Keratinocyte (primary cell): Measurements from ENCODE around the gene CRTAP. TPM values are rescaled to one million over a fixed set of nuclear protein-coding genes. Genes with fewer than 3 reads are reported as not detected.

ENCODE experiments used
- DNase-seq: peaks from one replicate; pipeline ENCODE4 v3.0.0-alpha.2; 2011; ENCODE audit warnings: low read depth, missing footprints, low spot score
- FAIRE-seq: peaks from 2 replicates; lab custom pipeline; 2011; peaks lifted over from hg19 to GRCh38; lab: Jason Lieb, UNC
- H2AFZ ChIP-seq: 2 replicates; pipeline ENCODE4 v1.6.0; 2012; ENCODE audit warnings: low read length, control low read depth, inconsistent platforms; ENCODE audit not compliant: control insufficient read depth
- H3K27ac ChIP-seq: 2 replicates; pipeline ENCODE4 v1.5.1; 2011; ENCODE audit warnings: low read length; ENCODE audit not compliant: control insufficient read depth, insufficient read depth
- H3K27me3 ChIP-seq: 3 replicates; pipeline ENCODE4 v1.6.0; 2011; ENCODE audit warnings: low read length; ENCODE audit not compliant: control insufficient read depth, insufficient read depth; ENCODE audit errors: extremely low read depth
- H3K36me3 ChIP-seq, 2 experiments: 2 replicates in 1 of 2; 3 replicates in 1 of 2; pipeline ENCODE4 v1.5.1; 2011; ENCODE audit warnings: low read length in 2 of 2, mild to moderate bottlenecking in 1 of 2; ENCODE audit not compliant: control insufficient read depth in 2 of 2, insufficient read depth in 2 of 2; ENCODE audit errors: extremely low read depth in 1 of 2
- H3K4me1 ChIP-seq: 3 replicates; pipeline ENCODE4 v1.5.1; 2011; ENCODE audit warnings: low read length; ENCODE audit not compliant: control insufficient read depth, insufficient read depth; ENCODE audit errors: extremely low read depth
- H3K4me2 ChIP-seq: 3 replicates; pipeline ENCODE4 v1.6.0; 2011; ENCODE audit warnings: low read depth, low read length; ENCODE audit not compliant: control insufficient read depth, insufficient read depth; ENCODE audit errors: extremely low read depth
- H3K4me3 ChIP-seq, 3 experiments: fragments of 200-600 bp in 1 of 3; sonication (generic) in 1 of 3; 2 replicates in 2 of 3; 3 replicates in 1 of 3; pipeline ENCODE4 v1.5.1; 2011 to 2016; ENCODE audit warnings: low read length in 3 of 3, mild to moderate bottlenecking in 3 of 3, control low read depth in 2 of 3, inconsistent platforms in 1 of 3, low read depth in 1 of 3, mixed read lengths in 1 of 3, mixed run types in 1 of 3, moderate library complexity in 1 of 3; ENCODE audit not compliant: control insufficient read depth in 2 of 3, insufficient read depth in 2 of 3; ENCODE audit errors: extremely low read depth in 1 of 3
- H3K79me2 ChIP-seq: 2 replicates; pipeline ENCODE4 v1.6.0; 2012; ENCODE audit warnings: low read length; ENCODE audit not compliant: control insufficient read depth, insufficient read depth
- H3K9ac ChIP-seq: 3 replicates; pipeline ENCODE4 v1.6.0; 2011; ENCODE audit warnings: low read length; ENCODE audit not compliant: control insufficient read depth, insufficient read depth; ENCODE audit errors: extremely low read depth
- H3K9me1 ChIP-seq: 3 replicates; pipeline ENCODE4 v1.6.0; 2011; ENCODE audit warnings: low read length; ENCODE audit not compliant: control insufficient read depth, insufficient read depth; ENCODE audit errors: extremely low read depth
- H3K9me3 ChIP-seq: 2 replicates; pipeline ENCODE4 v1.5.1; 2012; ENCODE audit warnings: low read depth, low read length; ENCODE audit not compliant: control insufficient read depth
- H4K20me1 ChIP-seq: 3 replicates; pipeline ENCODE4 v1.6.0; 2011; ENCODE audit warnings: low read length; ENCODE audit not compliant: control insufficient read depth, insufficient read depth; ENCODE audit errors: extremely low read depth
- EZH2 ChIP-seq: IDR thresholded peaks from one replicate; pipeline ENCODE4 v1.6.1; 2012; ENCODE audit warnings: inconsistent platforms, mild to moderate bottlenecking, low read length, moderate library complexity
- dilution Hi-C: fragments of 300-500 bp; cut with MboI; formaldehyde crosslinking; loops from one replicate; pipeline ENCODE4 v1.7.0; 2020; ENCODE audit warnings: low sequenced_read_pairs; ENCODE audit not compliant: extremely low pct_ligation_motif_present
- polyA plus RNA-seq, 5 experiments: library from polyadenylated mRNA; depleted of rRNA in 3 of 5; stranded (reverse) in 3 of 5; stranded (forward) in 1 of 5; unstranded in 1 of 5; fragments of >200 nt; gene quantifications; 1 replicate in 1 of 5; 2 replicates in 3 of 5; 3 replicates in 1 of 5; pipeline versions ENCODE4 v1.2.1 to v1.2.3, GENCODE V29; 2011 to 2012; ENCODE audit warnings: missing spikeins in 2 of 5, low read depth in 1 of 5, low replicate concordance in 1 of 5
- small RNA-seq, 3 experiments: library from RNA; depleted of rRNA; stranded (forward); fragments of <200 nt; gene quantifications; one replicate each; pipeline ENCODE3, GENCODE V24; 2012; ENCODE audit warnings: low read depth in 3 of 3, low replicate concordance in 1 of 3; ENCODE audit not compliant: insufficient read length in 3 of 3
- TF ChIP-seq, protein P1 (sequence below), 3 experiments: IDR thresholded peaks in 1 of 3; conservative IDR thresholded peaks in 1 of 3; optimal IDR thresholded peaks in 1 of 3; 2 replicates in 2 of 3; 3 replicates in 1 of 3; pipeline versions ENCODE3 to v1.5.1; 2011; ENCODE audit warnings: low read length in 3 of 3, mild to moderate bottlenecking in 3 of 3, moderate library complexity in 2 of 3, control low read depth in 1 of 3, inconsistent platforms in 1 of 3; ENCODE audit not compliant: insufficient read depth in 2 of 3; ENCODE audit errors: extremely low read depth in 1 of 3

CRTAP gene
- polyA plus RNA-seq, 1 donor (not counting 4 experiments of a cell fraction or from before 2014, with no cell fraction given) = 170 TPM

DNA sequence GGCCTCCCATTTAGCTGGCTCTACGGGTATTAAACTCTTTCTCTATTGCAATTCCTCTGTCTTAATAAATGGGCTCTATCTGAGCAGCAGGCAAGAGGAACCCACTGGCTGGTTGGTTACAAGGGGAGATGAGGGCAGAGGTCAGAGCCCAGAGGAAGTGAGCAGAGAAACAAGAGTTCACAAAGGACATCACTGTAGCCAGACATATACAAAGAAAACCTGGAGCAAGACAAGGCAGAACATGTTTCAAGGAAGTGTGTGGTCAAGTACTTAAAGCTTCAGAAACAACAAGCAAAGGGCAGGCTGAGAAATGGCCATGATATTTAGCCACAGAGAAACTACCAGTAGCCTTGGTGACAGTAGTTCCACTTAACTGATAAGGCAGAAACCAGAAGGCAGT lies 80.5 kb downstream of the CRTAP start:
- no peak overlapping the region for H3K4me3 ChIP-seq
- H3K9me3 ChIP-seq = no peaks in the 10 kb centered on the region
- H3K36me3 ChIP-seq = no peaks in the 10 kb centered on the region
- dilution Hi-C loops = no loop called here
- no peaks in the 10 kb centered on the region for H4K20me1 ChIP-seq
- H3K27me3 ChIP-seq = no peaks in the 10 kb centered on the region
- FAIRE-seq = peak; percentile 23
- H3K4me2 ChIP-seq = no peak overlapping the region
- no peak for DNase-seq
- H3K79me2 ChIP-seq = no peaks in the 10 kb centered on the region
- no peak overlapping the region for H3K9ac ChIP-seq
- H3K4me1 ChIP-seq = no peaks in the 10 kb centered on the region
- no peak for TF ChIP-seq EZH2
- TF ChIP-seq, protein P1, sequence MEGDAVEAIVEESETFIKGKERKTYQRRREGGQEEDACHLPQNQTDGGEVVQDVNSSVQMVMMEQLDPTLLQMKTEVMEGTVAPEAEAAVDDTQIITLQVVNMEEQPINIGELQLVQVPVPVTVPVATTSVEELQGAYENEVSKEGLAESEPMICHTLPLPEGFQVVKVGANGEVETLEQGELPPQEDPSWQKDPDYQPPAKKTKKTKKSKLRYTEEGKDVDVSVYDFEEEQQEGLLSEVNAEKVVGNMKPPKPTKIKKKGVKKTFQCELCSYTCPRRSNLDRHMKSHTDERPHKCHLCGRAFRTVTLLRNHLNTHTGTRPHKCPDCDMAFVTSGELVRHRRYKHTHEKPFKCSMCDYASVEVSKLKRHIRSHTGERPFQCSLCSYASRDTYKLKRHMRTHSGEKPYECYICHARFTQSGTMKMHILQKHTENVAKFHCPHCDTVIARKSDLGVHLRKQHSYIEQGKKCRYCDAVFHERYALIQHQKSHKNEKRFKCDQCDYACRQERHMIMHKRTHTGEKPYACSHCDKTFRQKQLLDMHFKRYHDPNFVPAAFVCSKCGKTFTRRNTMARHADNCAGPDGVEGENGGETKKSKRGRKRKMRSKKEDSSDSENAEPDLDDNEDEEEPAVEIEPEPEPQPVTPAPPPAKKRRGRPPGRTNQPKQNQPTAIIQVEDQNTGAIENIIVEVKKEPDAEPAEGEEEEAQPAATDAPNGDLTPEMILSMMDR (optimal IDR thresholded peaks at IDR 0.05 in 1 of 3, IDR thresholded peaks at IDR 0.05 in 1 of 3, conservative IDR thresholded peaks at IDR 0.05 in 1 of 3; ENCODE audit: extremely low read depth in 1 of 3, insufficient read depth in 2 of 3, low read length in 3 of 3) = no peak
- no peak overlapping the region for H2AFZ ChIP-seq
- no peaks in the 10 kb centered on the region for H3K9me1 ChIP-seq
- H3K27ac ChIP-seq = no peak overlapping the region

GRCh38 chr3:33196538-33196937 lies 82.7 kb downstream of the CRTAP start:
- Histone ChIP-seq H3K27me3 (peaks cover 2% of the 10 kb centered on the region), H3K36me3 (no peaks in the 10 kb centered on the region), H3K9me3 (no peaks in the 10 kb centered on the region), H3K9ac (no peak overlapping the region), H3K27ac (no peak overlapping the region), H4K20me1 (no peaks in the 10 kb centered on the region), H3K4me3 (no peak overlapping the region), H2AFZ (no peak overlapping the region), H3K79me2 (no peaks in the 10 kb centered on the region), H3K4me2 (no peak overlapping the region), H3K9me1 (no peaks in the 10 kb centered on the region), H3K4me1 (no peaks in the 10 kb centered on the region)
- no peak for DNase-seq
- TF ChIP-seq, protein P1 (optimal IDR thresholded peaks at IDR 0.05 in 1 of 3, IDR thresholded peaks at IDR 0.05 in 1 of 3, conservative IDR thresholded peaks at IDR 0.05 in 1 of 3; ENCODE audit: extremely low read depth in 1 of 3, insufficient read depth in 2 of 3, low read length in 3 of 3) = no peak
- TF ChIP-seq EZH2 = no peak
- dilution Hi-C loops = no loop called here
- no peak for FAIRE-seq

Small RNA genes within 50 kb of the gene (small RNA-seq; reads per million reads assigned to genes)
- gene AC123900.1 (0 reads per million in 3 experiments), gene RN7SL296P (0 to 0.25 (median 0) reads per million in 3 experiments), gene SUMO2P10 (0 reads per million in 3 experiments)

Other genes starting within 250 kb of the CRTAP start
- 0.01 TPM in 1 of 3 replicates, not detected in the others for gene CCR4, start 162.4 kb upstream of the CRTAP start, polyA plus RNA-seq
- 51.1 to 80.2 TPM (median 60.4 TPM) in 3 replicates for gene GLB1, start 16.9 kb upstream of the CRTAP start, polyA plus RNA-seq
- 1.6 to 5.7 TPM (median 2.6 TPM) in 3 replicates for gene TMPPE, start 16.9 kb upstream of the CRTAP start, polyA plus RNA-seq
- gene SUSD5, start 104.8 kb downstream of the CRTAP start, polyA plus RNA-seq = 0.03 to 0.09 TPM (median 0.05 TPM) in 3 replicates
- 21.4 to 31.3 TPM (median 25.9 TPM) in 3 replicates for gene FBXL2, start 163.4 kb downstream of the CRTAP start, polyA plus RNA-seq